Motor neuron (in vitro differentiated cells): ENCODE measurements around the gene REPS1. TPM values are rescaled to one million over a fixed set of nuclear protein-coding genes. Genes with fewer than 3 reads are reported as not detected.
"Not testable (repeated sequence)": the region's sequence is repeated elsewhere in the genome, so short reads cannot be mapped to it uniquely, and the experiment has no call there.

ENCODE experiments used
- ATAC-seq, 8 experiments: fragments of 200-7000 bp; cut with Tn5 transposase; replicated peaks in 6 of 8; 2 replicates each; pipeline ENCODE4 v1.8.0; 2021; ENCODE audit warnings: mild to moderate bottlenecking in 8 of 8, moderate library complexity in 8 of 8
- H3K27ac ChIP-seq, 2 donors: fragments of 250-450 bp; sonication (Bioruptor Pico); 2 replicates each; pipeline ENCODE4 v1.9.0; 2021; ENCODE audit warnings: antibody characterized with exemption in 2 of 2, mild to moderate bottlenecking in 2 of 2, moderate library complexity in 1 of 2
- H3K4me1 ChIP-seq, 2 donors: fragments of 250-450 bp; sonication (Bioruptor Pico); replicated peaks in 1 of 2; 2 replicates each; pipeline ENCODE4 v1.6.1; 2021; ENCODE audit warnings: antibody characterized with exemption in 2 of 2, mild to moderate bottlenecking in 2 of 2, moderate library complexity in 1 of 2
- H3K4me3 ChIP-seq, 5 donors: fragments of 250-450 bp; sonication (Bioruptor Pico); 2 replicates each; pipeline ENCODE4 v1.9.0; 2021; ENCODE audit warnings: antibody characterized with exemption in 5 of 5, mild to moderate bottlenecking in 5 of 5, moderate library complexity in 4 of 5
- WGBS, 10 experiments: fragments of 450-650 bp; shearing (Covaris generic); methylation state at CpG; one replicate each; pipeline ENCODE4 v1.0.0; 2022; 5-methylcytosine and 5-hydroxymethylcytosine counted together
- in situ Hi-C, 9 experiments: fragments of 400-800 bp; cut with MboI; loops; one replicate each; pipeline ENCODE4 v1.15.0; 2021; ENCODE audit warnings: low sequenced_read_pairs in 9 of 9, low pct_unique_long_range_greater_than_20kb in 2 of 9; ENCODE audit not compliant: unreplicated experiment in 9 of 9
- total RNA-seq, 8 experiments: library from RNA; unstranded; fragments of 300-600 nt; gene quantifications; 2 replicates each; pipeline versions ENCODE4 v1.2.3 to v1.2.4, GENCODE V29; 2022

REPS1 gene
- total RNA-seq, 8 experiments from 2014 or later = 21.0 to 53.2 (median 42.0) TPM

- H3K27ac ChIP-seq, in situ Hi-C loops, H3K4me3 ChIP-seq, ATAC-seq, H3K4me1 ChIP-seq: not testable (repeated sequence)
- WGBS, 10 experiments = 80 to 100% (median 100%) methylated on average over 1 of the region's 1 CpG; no CpG with 5 or more reads in 5 of the 10 experiments
These were observed 51.2 kb downstream of the REPS1 start for GRCh38 chr6:138936873-138937272.

GRCh38 chr6:138931660-138932059 is 56.4 kb downstream of the REPS1 start:
- WGBS, 10 experiments = 64 to 100% (median 94%) methylated on average over 1 of the region's 1 CpG; no CpG with 5 or more reads in 1 of the 10 experiments
- no peak for ATAC-seq
- peaks cover 0 to 2% of the 10 kb centered on the region in 2 donors for H3K4me1 ChIP-seq
- H3K27ac ChIP-seq = no peak overlapping the region
- in situ Hi-C loops = no loop called here
- H3K4me3 ChIP-seq = no peak overlapping the region

GRCh38 chr6:138926579-138926978 is 61.5 kb downstream of the REPS1 start:
- H3K4me3 ChIP-seq = no peak overlapping the region
- peak overlapping the region in 1 of 2 donors; percentile 63 for H3K27ac ChIP-seq
- peaks cover 3 to 14% of the 10 kb centered on the region in 2 donors for H3K4me1 ChIP-seq
- 21 to 100% (median 85%) methylated on average over 1 to 3 of the region's 3 CpGs; no CpG with 5 or more reads in 1 of the 10 experiments for WGBS, 10 experiments
- in situ Hi-C loops = no loop called here
- ATAC-seq = no peak

- no peak for ATAC-seq
- Histone ChIP-seq H3K27ac (no peak overlapping the region), H3K4me1 (peaks cover 6 to 14% of the 10 kb centered on the region in 2 donors), H3K4me3 (no peak overlapping the region)
- in situ Hi-C loops = no loop called here
- 50 to 100% (median 73%) methylated on average over 1 to 2 of the region's 2 CpGs for WGBS, 10 experiments
These were observed 62.2 kb downstream of the REPS1 start for GRCh38 chr6:138925806-138926205.

- no peak overlapping the region for H3K27ac ChIP-seq
- in situ Hi-C loops = no loop called here
- no peak for ATAC-seq
These were observed 64.5 kb downstream of the REPS1 start for GRCh38 chr6:138923561-138923960.

GRCh38 chr6:138920906-138921305 is 67.1 kb downstream of the REPS1 start:
- H3K4me1 ChIP-seq = peaks cover 3 to 5% of the 10 kb centered on the region in 2 donors
- no peak overlapping the region for H3K27ac ChIP-seq
- 31 to 100% (median 78%) methylated on average over 1 to 3 of the region's 3 CpGs for WGBS, 10 experiments
- in situ Hi-C loops = no loop called here
- peak in 1 of 8 experiments; percentile 49 for ATAC-seq
- H3K4me3 ChIP-seq = no peak overlapping the region

More at GRCh38 chr6:138923561-138923960, 64.5 kb downstream of the REPS1 start:
- H3K4me1 ChIP-seq = peaks cover 6 to 14% of the 10 kb centered on the region in 2 donors
- H3K4me3 ChIP-seq = no peak overlapping the region

GRCh38 chr6:138914701-138915100 is 73.4 kb downstream of the REPS1 start:
- WGBS, 10 experiments = 83 to 100% (median 100%) methylated on average over 1 of the region's 1 CpG; no CpG with 5 or more reads in 2 of the 10 experiments
- ATAC-seq = no peak

GRCh38 chr6:138912308-138912707 is 75.7 kb downstream of the REPS1 start:
- ATAC-seq = no peak
- no peak overlapping the region for H3K27ac ChIP-seq
- in situ Hi-C loops = no loop called here
- no peaks in the 10 kb centered on the region for H3K4me1 ChIP-seq
- WGBS, 10 experiments = 58 to 96% (median 88%) methylated on average over 2 to 3 of the region's 3 CpGs; no CpG with 5 or more reads in 6 of the 10 experiments
- no peak overlapping the region for H3K4me3 ChIP-seq

More at GRCh38 chr6:138914701-138915100, 73.4 kb downstream of the REPS1 start:
- H3K4me3 ChIP-seq = no peak overlapping the region
- in situ Hi-C loops = no loop called here
- no peak overlapping the region for H3K27ac ChIP-seq
- no peaks in the 10 kb centered on the region for H3K4me1 ChIP-seq

GRCh38 chr6:138909975-138910374 is 78.1 kb downstream of the REPS1 start:
- Histone ChIP-seq H3K4me1 (no peaks in the 10 kb centered on the region), H3K4me3 (no peak overlapping the region), H3K27ac (no peak overlapping the region)
- in situ Hi-C loops = no loop called here
- 67 to 100% (median 100%) methylated on average over 1 of the region's 1 CpG; no CpG with 5 or more reads in 7 of the 10 experiments for WGBS, 10 experiments
- ATAC-seq = no peak

- no peak for ATAC-seq
- H3K27ac ChIP-seq = no peak overlapping the region
- in situ Hi-C loops = no loop called here
- H3K4me1 ChIP-seq = no peaks in the 10 kb centered on the region
- WGBS, 10 experiments = 25 to 100% (median 76%) methylated on average over 1 to 4 of the region's 4 CpGs; no CpG with 5 or more reads in 1 of the 10 experiments
- no peak overlapping the region for H3K4me3 ChIP-seq
These were observed 78.5 kb downstream of the REPS1 start for GRCh38 chr6:138909511-138909910.

- no peak for ATAC-seq
- WGBS, 10 experiments = 87 to 100% (median 94%) methylated on average over 1 to 7 of the region's 7 CpGs
- H3K4me1 ChIP-seq = no peaks in the 10 kb centered on the region
- H3K27ac ChIP-seq = no peak overlapping the region
- in situ Hi-C loops = no loop called here
- no peak overlapping the region for H3K4me3 ChIP-seq
These were observed 80.9 kb downstream of the REPS1 start for GRCh38 chr6:138907167-138907566.

GRCh38 chr6:138897031-138897430 is 91.0 kb downstream of the REPS1 start:
- ATAC-seq = peak in 1 of 8 experiments; percentile 23
- in situ Hi-C loops = no loop called here
- Histone ChIP-seq H3K4me3 (no peak overlapping the region), H3K4me1 (no peaks in the 10 kb centered on the region), H3K27ac (no peak overlapping the region)

GRCh38 chr6:138896104-138896756 is 91.8 kb downstream of the REPS1 start:
- no peak for ATAC-seq

More at GRCh38 chr6:138896104-138896756, 91.8 kb downstream of the REPS1 start:
- Histone ChIP-seq H3K4me1 (no peaks in the 10 kb centered on the region), H3K4me3 (no peak overlapping the region), H3K27ac (no peak overlapping the region)
- whole genome bisulfite sequencing, 10 experiments = 68 to 100% (median 95%) methylated on average over 1 to 5 of the region's 8 CpGs; no CpG with 5 or more reads in 1 of the 10 experiments
- in situ Hi-C loops = no loop called here
